C4-2B (cell line): ENCODE measurements around the gene PEX14.
"Not testable (repeated sequence)": the region's sequence is repeated elsewhere in the genome, so short reads cannot be mapped to it uniquely, and the experiment has no call there.

ENCODE experiments used
- H3K27ac ChIP-seq: fragments of 450-650 bp; 2 replicates; pipeline ENCODE4 v1.5.1; 2017
- ZFX ChIP-seq: fragments of 450-650 bp; IDR thresholded peaks from 2 replicates; pipeline ENCODE4 v1.6.1; 2017
- TF ChIP-seq, protein P1 (sequence below): fragments of 450-650 bp; conservative IDR thresholded peaks from 2 replicates; pipeline ENCODE4 v1.5.1; 2017; ENCODE audit warnings: mild to moderate bottlenecking

Gene PEX14, protein sequence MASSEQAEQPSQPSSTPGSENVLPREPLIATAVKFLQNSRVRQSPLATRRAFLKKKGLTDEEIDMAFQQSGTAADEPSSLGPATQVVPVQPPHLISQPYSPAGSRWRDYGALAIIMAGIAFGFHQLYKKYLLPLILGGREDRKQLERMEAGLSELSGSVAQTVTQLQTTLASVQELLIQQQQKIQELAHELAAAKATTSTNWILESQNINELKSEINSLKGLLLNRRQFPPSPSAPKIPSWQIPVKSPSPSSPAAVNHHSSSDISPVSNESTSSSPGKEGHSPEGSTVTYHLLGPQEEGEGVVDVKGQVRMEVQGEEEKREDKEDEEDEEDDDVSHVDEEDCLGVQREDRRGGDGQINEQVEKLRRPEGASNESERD

DNA sequence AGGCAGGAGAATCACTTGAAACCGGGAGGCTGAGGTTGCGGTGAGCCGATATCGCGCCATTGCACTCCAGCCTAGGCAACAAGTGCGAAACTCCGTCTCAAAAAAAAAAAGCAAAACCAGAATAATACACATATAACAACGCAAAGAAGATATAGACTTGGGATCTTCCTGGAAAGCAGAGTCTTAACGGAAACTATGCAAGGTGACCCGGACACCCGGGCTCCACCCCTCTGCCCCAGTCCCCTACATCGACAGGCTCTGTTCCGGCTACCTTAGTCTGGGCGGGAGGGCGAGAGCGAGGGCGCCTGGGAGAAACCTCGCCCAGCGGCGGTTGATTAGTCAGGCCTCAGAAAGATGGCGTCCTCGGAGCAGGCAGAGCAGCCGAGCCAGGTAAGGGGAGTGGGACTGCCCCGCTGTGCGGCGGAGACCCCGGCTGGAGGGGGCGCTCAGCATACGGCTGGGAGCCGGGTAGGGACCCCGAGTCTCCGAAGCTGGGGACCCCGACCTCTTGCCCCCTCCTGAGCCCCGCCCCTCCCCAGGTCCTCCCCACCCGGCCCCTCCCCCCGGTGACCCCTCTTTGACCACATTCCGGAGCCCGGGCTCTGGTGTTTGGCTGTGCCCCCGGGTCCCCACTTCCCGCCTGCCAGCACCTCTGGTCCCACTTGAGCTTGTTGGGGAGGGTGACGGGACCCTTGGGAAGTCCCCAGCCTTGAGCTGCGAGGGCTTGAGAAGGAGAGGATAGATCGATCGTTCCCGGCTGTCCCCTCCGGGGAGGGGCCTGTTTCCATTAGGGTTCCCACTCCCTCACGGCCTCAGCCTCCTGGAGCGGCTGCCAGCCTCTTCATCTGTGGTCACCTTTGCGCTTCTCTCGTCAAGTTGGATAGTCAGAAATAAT, at the start of gene PEX14:
TSS of gene PEX14 (plus strand) at position 338 of the 895 bp plus-strand sequence. CDS start at position 355, 17 bp downstream.
- peak within 1 kb of the TSS; percentile 77 for H3K27ac ChIP-seq
- no peak for TF ChIP-seq ZFX
- TF ChIP-seq, protein P1, sequence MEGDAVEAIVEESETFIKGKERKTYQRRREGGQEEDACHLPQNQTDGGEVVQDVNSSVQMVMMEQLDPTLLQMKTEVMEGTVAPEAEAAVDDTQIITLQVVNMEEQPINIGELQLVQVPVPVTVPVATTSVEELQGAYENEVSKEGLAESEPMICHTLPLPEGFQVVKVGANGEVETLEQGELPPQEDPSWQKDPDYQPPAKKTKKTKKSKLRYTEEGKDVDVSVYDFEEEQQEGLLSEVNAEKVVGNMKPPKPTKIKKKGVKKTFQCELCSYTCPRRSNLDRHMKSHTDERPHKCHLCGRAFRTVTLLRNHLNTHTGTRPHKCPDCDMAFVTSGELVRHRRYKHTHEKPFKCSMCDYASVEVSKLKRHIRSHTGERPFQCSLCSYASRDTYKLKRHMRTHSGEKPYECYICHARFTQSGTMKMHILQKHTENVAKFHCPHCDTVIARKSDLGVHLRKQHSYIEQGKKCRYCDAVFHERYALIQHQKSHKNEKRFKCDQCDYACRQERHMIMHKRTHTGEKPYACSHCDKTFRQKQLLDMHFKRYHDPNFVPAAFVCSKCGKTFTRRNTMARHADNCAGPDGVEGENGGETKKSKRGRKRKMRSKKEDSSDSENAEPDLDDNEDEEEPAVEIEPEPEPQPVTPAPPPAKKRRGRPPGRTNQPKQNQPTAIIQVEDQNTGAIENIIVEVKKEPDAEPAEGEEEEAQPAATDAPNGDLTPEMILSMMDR = no peak

DNA sequence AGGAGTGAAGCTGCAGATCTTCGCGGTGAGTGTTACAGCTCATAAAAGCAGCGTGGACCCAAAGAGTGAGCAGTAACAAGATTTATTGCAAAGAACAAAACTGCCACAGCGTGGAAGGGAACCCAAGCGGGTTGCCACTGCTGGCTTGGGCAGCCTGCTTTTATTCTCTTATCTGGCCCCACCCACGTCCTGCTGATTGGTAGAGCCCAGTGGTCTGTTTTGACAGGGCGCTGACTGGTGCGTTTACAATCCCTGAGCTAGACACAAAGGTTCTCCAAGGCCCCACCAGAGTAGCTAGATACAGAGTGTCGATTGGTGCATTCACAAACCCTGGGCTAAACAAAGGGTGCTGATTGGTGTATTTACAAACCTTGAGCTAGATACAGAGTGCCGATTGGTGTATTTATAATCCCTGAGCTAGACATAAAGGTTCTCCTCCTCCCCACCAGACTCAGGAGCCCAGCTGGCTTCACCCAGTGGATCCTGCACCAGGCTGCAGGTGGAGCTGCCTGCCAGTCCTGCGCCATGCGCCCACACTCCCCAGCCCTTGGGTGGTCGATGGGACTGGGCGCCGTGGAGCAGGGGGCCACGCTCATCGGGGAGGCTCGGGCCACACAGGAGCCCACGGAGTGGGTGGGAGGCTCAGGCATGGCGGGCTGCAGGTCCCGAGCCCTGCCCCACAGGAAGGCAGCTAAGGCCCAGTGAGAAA, 48.8 kb upstream of the PEX14 start:
- H3K27ac ChIP-seq = not testable (repeated sequence)

DNA sequence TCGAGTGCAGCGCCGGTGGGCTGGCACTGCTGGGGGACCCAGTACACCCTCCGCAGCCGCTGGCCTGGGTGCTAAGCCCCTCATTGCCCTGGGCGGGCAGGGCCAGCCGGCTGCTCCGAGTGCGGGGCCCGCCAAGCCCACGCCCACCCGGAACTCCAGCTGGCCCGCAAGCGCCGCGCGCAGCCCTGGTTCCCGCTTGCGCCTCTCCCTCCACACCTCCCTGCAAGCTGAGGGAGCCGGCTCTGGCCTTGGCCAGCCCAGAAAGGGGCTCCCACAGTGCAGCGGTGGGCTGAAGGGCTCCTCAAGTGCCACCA, 48.3 kb upstream of the PEX14 start:
- not testable (repeated sequence) for H3K27ac ChIP-seq

DNA sequence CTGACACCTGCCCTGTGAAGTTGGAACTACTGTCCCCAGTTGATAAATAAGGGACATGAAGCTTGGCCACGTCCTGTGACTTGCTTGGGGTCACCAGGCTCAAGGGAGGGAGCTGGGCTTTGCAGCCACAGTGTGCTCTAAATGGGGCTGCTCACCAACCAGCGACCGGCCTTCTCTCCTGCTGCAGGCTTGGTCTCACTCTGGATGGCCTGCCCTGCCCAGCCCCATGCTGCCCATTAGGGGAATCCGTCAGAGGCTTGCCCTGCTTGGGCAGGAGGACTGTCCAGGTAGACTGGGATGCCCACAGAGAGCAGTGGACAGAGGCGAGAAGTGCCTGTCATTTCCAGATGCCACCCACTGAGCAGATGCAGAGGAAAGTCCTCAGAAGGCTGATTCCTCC, 45.8 kb upstream of the PEX14 start:
- no peak overlapping the region for H3K27ac ChIP-seq
- TF ChIP-seq, protein P1 = no peak

DNA sequence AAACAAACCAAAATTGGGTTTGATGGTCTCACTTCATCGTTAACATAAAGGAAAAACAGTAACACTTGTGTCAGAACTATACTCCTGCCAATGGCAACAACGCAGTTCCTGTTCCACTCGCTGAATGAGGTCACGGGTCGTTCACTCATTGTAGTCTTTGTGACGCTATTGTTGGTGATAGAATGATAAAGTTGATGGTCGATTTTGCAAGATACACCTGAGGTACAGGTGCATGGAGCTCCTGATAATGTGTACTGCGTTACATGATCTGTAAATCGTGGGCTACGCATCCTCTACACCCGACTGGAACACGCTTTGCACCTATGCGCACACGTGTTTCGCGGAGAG, 44.9 kb upstream of the PEX14 start:
- H3K27ac ChIP-seq = peak overlapping the region; percentile 84
- TF ChIP-seq, protein P1 = no peak
- TF ChIP-seq ZFX = no peak

DNA sequence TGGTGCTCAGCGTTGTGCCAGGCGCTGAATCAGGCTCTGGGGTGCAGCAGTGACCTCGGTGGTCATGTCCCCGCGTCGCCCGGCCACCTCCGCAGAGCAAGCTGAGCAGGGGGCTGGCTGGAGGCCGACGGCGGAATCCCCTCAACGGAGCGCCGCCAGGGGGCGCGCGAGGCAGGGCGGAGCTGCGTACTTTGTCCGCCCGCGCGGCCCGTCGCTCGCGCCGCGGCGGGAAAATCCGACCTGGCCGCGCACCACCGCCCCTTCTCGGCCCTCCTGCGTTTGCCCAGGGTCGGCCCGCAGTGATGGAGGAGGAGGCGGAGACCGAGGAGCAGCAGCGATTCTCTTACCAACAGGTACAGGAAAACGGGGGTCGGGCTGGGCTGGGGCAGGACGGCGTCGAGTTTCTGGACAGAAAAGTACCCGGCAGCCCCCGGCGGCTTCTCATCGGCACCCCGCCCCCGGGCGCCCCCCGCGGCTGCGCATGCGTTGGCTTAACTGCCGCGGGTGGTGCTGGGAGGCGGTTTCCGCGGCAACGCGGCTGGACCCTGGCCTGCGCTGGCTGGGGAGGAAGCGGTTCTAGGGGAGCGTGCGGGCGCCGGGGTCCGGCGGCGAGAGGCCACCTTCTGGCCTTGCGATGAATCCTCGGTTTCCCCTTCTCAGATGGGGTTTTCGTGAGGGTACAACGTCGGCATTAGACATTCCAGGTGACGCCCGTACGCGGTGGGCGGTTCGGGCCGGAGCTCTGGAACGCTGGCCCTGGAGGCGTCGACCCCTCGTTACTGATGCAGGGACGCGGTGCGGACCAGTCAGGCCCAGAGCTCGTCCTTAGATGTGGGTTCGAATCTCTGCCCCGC, 44.3 kb upstream of the PEX14 start, which contains the start of gene CENPS:
TSS of gene CENPS (plus strand) at position 218 of the 854 bp plus-strand sequence. CDS start at position 303, 85 bp downstream.
- TF ChIP-seq ZFX = peak; percentile 62; the same call in 1 of the 2 replicates
- TF ChIP-seq, protein P1 = peak; percentile 99
- peak within 1 kb of the TSS; percentile 84 for H3K27ac ChIP-seq

DNA sequence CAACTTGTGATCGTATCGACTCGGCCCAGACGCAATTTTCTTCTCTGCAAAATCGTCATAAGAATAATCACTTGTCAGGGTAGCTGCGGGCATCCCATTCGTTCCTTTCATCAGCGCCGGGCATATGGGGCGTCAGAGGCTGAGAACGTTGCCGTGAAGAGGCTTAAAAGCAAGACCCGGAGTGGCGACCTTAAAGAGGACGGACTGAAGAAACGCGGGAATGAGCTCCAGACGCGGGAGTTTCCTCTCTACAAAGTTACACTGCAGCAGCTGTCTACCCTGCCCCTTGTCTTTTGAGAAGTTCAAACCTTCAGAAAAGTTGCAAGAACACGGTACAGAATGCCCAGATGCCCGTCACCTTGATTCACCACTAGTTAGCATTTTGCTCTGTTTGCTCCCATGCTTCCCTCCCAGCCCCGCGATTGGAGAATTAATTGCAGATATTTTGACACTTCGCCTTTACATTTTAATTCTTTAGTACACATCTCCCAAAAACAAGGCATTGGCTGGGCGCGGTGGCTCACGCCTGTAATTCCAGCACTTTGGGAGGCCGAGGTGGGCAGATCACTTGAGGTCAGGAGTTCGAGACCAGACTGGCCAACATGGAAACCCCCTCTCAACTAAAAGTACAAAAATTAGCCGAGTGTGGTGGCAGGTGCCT, 43.5 kb upstream of the PEX14 start:
- TF ChIP-seq, protein P1 = no peak
- TF ChIP-seq ZFX = no peak
- peak overlapping the region; percentile 84 for H3K27ac ChIP-seq
